ENCODE measurements around the gene GBP7. TPM values are rescaled to one million over a fixed set of nuclear protein-coding genes. Genes with fewer than 3 reads are reported as not detected.
A peak's percentile ranks its signal among the peaks of the same experiment; 100 is the strongest.
"Not testable (repeated sequence)": the region's sequence is repeated elsewhere in the genome, so short reads cannot be mapped to it uniquely, and the experiment has no call there.

The GBP7 gene, protein sequence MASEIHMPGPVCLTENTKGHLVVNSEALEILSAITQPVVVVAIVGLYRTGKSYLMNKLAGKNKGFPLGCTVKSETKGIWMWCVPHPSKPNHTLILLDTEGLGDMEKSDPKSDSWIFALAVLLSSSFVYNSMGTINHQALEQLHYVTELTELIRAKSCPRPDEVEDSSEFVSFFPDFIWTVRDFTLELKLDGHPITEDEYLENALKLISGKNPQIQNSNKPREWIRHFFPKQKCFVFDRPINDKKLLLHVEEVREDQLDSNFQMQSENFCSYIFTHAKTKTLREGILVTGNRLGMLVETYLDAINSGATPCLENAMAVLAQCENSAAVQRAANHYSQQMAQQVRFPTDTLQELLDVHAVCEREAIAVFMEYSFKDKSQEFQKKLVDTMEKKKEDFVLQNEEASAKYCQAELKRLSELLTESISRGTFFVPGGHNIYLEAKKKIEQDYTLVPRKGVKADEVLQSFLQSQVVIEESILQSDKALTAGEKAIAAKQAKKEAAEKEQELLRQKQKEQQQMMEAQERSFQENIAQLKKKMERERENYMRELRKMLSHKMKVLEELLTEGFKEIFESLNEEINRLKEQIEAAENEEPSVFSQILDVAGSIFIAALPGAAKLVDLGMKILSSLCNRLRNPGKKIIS
- polyA plus RNA-seq (2013, experiment 1 of 2; ENCODE audit: insufficient read length) = not detected
- polyA plus RNA-seq (2013, experiment 2 of 2; ENCODE audit: insufficient read length) = not detected

- no peak for DNase-seq
These were observed at the start of gene GBP7 for GRCh38 chr1:89175601-89176256. GBP7 (minus strand) TSS chr1:89176003; CDS start chr1:89171935, 4,068 bp downstream.

GRCh38 chr1:89221341-89221740, 45.5 kb upstream of the GBP7 start:
- no peak for DNase-seq

DNA sequence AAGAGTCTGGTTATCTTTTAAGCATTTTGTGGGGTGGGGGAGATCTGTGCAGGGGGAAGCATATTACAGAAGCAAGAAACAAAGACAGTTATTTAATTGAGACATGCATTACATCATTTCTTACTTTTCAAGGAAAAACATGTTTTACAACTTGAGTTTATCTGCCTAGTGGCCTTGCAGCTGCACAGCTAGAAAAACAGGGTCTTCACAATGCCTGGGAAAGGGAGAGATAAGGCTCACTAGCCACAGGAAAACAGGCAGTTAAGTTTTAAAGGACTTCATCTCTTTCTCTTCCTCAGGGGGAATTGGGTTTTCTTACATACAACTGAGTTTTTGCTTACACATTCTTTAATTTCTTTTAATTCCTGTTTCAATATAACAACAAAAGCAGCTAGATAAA, 44.0 kb upstream of the GBP7 start:
- DNase-seq = not testable (repeated sequence)

- not testable (repeated sequence) for DNase-seq
These were observed 43.1 kb upstream of the GBP7 start for GRCh38 chr1:89218941-89219340.

DNA sequence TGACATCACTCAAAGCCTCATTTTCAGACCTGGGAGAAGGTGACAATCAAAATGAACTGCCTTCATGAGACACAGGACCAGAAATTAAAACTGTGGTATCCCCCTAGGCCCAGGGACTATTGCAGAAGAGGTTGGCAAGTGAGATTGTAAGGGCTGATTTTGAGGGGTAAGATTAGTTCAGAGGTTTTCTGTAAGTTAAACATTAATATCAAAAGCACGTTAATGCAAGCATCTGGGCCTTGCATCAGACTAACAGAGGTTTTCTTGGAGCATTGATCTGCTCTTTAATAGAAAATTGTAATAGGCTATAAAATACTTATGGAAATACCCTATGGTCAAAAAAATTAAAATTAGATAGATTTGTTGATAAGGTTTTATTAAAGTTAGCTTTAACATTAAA, 37.5 kb upstream of the GBP7 start:
- no peak for DNase-seq

- DNase-seq = no peak
These were observed 35.3 kb upstream of the GBP7 start for GRCh38 chr1:89211035-89211634.

- no peak for DNase-seq
These were observed 30.6 kb upstream of the GBP7 start for GRCh38 chr1:89206373-89206772.

- peak; percentile 31 for DNase-seq
These were observed 27.4 kb upstream of the GBP7 start for GRCh38 chr1:89203166-89203565.

DNA sequence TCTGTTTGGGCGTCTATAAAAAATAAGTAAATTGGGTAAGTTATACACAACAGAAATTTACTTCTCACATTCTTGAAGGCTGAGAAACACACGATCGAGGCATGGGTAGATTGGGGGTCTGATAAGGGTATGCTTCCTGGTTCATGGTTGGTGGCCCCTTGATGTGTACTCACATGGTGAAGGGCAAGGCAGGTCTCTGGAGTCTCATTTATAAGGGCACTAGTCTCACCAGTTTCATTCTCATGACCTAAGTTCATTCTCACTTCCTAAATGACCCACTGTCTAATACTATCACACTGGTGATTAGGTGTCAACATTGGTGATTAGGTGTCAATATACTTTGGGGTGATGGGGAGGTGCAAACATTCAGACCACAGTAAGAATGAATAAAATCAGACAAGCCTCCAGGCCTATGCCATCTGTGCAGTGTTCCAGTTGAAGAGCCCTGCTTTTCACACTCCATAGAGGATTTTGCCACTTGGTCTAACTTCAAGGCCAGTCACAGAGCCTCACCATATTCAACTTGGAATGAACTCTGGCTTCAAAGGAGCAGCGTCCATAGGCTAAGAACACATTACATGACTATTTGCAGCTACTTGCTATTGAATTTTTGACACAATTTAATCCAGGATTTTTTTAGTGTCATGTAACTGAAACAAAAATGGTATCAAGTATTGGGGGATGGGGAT, 25.4 kb upstream of the GBP7 start:
- DNase-seq = no peak

DNA sequence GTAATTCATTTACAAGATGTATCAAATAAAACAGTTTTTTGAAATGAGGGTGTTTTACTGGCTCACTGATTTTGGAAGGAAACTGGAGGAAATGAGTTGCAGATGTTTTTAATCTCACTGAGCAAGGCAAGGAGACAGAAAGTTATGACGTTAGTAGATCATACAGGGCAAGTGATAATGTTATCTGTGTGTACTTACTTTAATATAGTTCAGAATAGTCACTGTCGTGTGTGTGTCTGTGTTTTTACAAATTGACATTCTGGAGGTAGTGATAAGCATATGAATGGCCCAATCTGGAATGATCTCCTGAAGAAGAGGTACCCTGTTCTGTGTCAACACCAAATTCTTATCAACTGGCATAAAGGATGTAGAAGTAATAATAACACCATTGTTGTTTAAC, 24.9 kb upstream of the GBP7 start:
- DNase-seq = peak; percentile 59

DNA sequence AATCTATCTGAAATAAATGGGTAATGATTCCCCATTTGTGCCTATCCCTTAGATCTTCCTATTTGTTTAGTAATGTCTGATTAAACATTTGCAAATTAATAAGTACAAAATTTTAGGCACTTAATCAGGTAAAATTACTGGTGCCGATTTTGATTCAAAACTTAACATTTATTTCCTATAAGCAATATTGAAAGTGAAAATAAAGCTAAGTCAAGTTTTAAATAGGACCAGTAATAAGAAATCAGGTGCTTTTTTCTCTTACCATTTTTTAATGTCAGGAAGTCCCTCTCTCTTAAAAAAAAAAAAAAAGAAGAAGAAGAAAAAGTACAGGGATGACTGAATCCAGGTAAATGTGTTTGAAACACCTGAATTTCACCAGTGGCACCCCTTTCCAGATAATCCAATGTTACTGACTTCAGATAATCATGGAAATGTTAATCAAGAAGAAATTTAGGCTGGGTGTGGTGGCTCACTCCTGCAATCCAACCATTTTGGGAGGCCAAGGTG, 23.8 kb upstream of the GBP7 start:
- no peak for DNase-seq

- DNase-seq = no peak
These were observed 22.8 kb upstream of the GBP7 start, which contains the start of gene GBP4 for GRCh38 chr1:89198491-89199072. GBP4 (minus strand) TSS chr1:89198942; CDS start chr1:89198834, 108 bp downstream.

DNA sequence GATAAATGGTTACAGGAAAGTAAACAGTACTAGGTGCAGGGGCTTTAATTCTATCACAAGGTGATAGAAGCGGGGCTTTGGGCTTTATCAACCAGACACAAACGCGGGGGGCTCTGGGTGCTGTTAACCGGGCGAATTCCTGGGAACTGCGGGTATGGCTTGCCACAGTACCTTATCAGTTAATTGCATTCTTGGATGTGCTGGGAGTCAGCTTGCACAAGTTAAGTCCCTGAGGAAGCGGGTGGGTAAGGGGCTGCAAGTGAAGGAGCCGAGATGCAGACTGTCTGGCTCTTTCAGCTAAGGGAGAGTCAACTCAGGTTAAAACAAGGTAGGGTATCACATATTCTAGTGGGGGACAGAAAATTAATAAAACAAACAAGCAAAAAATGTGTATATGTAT, 22.3 kb upstream of the GBP7 start:
- no peak for DNase-seq

DNA sequence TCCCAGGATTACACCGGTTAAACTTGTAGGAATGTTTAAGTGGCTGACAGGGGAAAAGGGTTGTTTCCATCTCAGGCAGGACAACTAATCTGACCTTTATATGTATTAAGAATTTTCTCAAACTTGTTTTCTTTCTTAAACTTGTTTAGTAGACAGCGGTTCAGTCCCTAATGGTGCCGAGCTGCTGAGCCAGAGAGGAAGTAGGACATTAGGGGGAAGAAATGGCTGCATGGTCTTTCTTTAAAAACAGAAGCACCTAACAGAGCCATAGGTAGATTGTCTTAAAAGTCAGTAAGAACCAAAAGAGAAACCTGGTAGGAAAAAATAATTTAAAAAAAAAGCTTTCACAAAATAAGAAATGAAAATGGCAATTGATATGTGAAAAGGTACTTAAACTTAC, 19.7 kb upstream of the GBP7 start:
- DNase-seq = no peak

GRCh38 chr1:89191314-89191713, 15.5 kb upstream of the GBP7 start:
- no peak for DNase-seq

GRCh38 chr1:89190017-89190416, 14.2 kb upstream of the GBP7 start:
- no peak for DNase-seq

- DNase-seq = no peak
These were observed 3.5 kb upstream of the GBP7 start for GRCh38 chr1:89179343-89179742.

- no peak for DNase-seq
These were observed 1.2 kb upstream of the GBP7 start for GRCh38 chr1:89176971-89177370.

DNA sequence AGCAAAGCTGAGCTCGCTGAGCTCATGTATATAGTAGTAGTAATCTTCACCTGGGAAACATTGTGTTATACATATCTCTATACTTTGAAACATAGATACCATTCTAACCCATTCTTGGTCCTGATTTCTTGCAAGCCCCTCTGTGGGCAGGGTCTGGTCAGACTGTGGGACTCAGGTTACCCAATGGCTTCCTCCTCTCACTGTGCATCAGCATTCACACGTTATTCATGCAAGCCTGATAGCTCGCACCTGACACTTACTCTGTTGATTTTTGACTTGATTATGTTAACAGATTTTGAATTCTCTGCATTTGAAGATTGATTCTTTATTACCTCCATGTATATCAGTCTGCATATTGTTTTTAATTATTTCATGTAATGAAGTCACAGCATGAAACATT, 1.3 kb downstream of the GBP7 start:
- no peak for DNase-seq

GRCh38 chr1:89172468-89173143, 3.2 kb downstream of the GBP7 start:
- DNase-seq = no peak

DNA sequence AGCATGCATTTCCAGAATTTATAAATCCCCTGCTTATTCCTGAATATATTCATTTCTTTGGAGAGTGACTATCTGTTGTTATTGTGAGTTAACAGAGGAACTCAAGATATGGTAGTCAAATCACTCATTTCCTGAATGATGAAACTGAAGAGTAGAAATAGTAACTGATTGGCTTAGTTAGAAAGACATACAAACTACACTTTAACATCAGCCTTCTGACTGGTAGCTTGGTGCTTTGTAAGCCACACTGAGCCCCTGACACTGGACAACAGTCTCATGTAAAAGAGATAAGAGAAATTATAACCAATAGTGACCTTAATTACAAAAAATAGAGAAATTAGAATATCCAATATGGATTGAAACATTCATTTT, 4.8 kb downstream of the GBP7 start:
- no peak for DNase-seq
